ENCODE results near the gene LRBA. TPM values are rescaled to one million over a fixed set of nuclear protein-coding genes. Genes with fewer than 3 reads are reported as not detected.

Gene LRBA
- polyA plus RNA-seq, 2 of the 4 experiments (the other 2 are of a cell fraction), result 10.7 to 25.1 TPM

- TF ChIP-seq SMC3 (IDR thresholded peaks at IDR 0.05) (no peak), HES2 (IDR thresholded peaks at IDR 0.05) (no peak), E2F6 (IDR thresholded peaks at IDR 0.05; ENCODE audit: borderline replicate concordance, low read depth) (no peak)
These were observed 125.8 kb downstream of the LRBA start (continued) for GRCh38 chr4:150889306-150889705.

GRCh38 chr4:150888625-150889024, 126.5 kb downstream of the LRBA start:
- peaks cover 16% of the 10 kb centered on the region; the same call in 2 of the 3 replicates for H3K4me1 ChIP-seq
- no peak overlapping the region for H3K4me3 ChIP-seq
- no peaks in the 10 kb centered on the region for H3K9me3 ChIP-seq
- no peak for ATAC-seq
- no peak for DNase-seq (ENCODE audit: low read depth in 1 of 2, low spot score in 1 of 2)
- ChIA-PET CTCF (no interaction called here), POLR2A (no interaction called here)
- no peak for FAIRE-seq
- TF ChIP-seq RARB (CRISPR knock-in tag; IDR thresholded peaks at IDR 0.05) (no peak), MAX (IDR thresholded peaks at IDR 0.05) (no peak), FOXS1 (CRISPR knock-in tag; IDR thresholded peaks at IDR 0.05) (no peak), MYC (IDR thresholded peaks at IDR 0.05; ENCODE audit: borderline replicate concordance, low read length) (no peak), MAFK (IDR thresholded peaks at IDR 0.05; ENCODE audit: partially characterized antibody) (no peak), ZFP36 (IDR thresholded peaks at IDR 0.05; ENCODE audit: borderline replicate concordance, partially characterized antibody) (no peak), BHLHE40 (IDR thresholded peaks at IDR 0.05; ENCODE audit: low read depth, low read length) (no peak), NR3C1 (IDR thresholded peaks at IDR 0.05) (no peak), GATA3 (IDR thresholded peaks at IDR 0.05; ENCODE audit: borderline replicate concordance) (no peak), ATOH8 (CRISPR knock-in tag; IDR thresholded peaks at IDR 0.05; ENCODE audit: low read depth) (no peak), TFCP2L1 (CRISPR knock-in tag; IDR thresholded peaks at IDR 0.05) (no peak)
- H3K4me2 ChIP-seq, result no peak overlapping the region
- H3K27ac ChIP-seq, result no peak overlapping the region

GRCh38 chr4:150888217-150888616, 126.9 kb downstream of the LRBA start:
- CTCF ChIA-PET, result no interaction called here
- no peak overlapping the region for H3K27ac ChIP-seq
- WGBS (ENCODE audit: missing lambda C conversion rate), result 3% methylated on average over 1 of the region's 1 CpG
- FAIRE-seq (no peak), ATAC-seq (no peak), DNase-seq (ENCODE audit: low read depth in 1 of 2, low spot score in 1 of 2) (no peak)
- H3K4me2 ChIP-seq, result no peak overlapping the region
- no peaks in the 10 kb centered on the region for H3K9me3 ChIP-seq
- POLR2A ChIA-PET, result interaction anchor here (0.7 kb wide), 1 partner anchor 79 kb away, joined by 4 read pairs; no protein-coding TSS in a partner anchor
- TF ChIP-seq FOXS1 (CRISPR knock-in tag; IDR thresholded peaks at IDR 0.05), result no peak
- peaks cover 16% of the 10 kb centered on the region; the same call in 2 of the 3 replicates for H3K4me1 ChIP-seq
- H3K4me3 ChIP-seq, result no peak overlapping the region

GRCh38 chr4:150886597-150886996, 128.5 kb downstream of the LRBA start:
- CTCF ChIA-PET, result no interaction called here
- TF ChIP-seq CEBPB (IDR thresholded peaks at IDR 0.05), result peak; percentile 49 to 73; a peak in 3 of 4 replicates
- TF ChIP-seq MYC (IDR thresholded peaks at IDR 0.05; ENCODE audit: borderline replicate concordance, low read length), result no peak

GRCh38 chr4:150884625-150885024, 130.5 kb downstream of the LRBA start:
- WGBS (ENCODE audit: missing lambda C conversion rate), result 79% methylated on average over 1 of the region's 1 CpG
- FAIRE-seq (no peak), DNase-seq (ENCODE audit: low read depth in 1 of 2, low spot score in 1 of 2) (no peak), ATAC-seq (no peak)
- Histone ChIP-seq H3K9me3 (no peaks in the 10 kb centered on the region; the same call in 2 of the 3 replicates), H3K4me1 (peaks cover 16% of the 10 kb centered on the region; the same call in 2 of the 3 replicates), H3K4me3 (peak overlapping the region; percentile 33; the same call in 2 of the 3 replicates), H3K27ac (peak overlapping the region; percentile 50 to 60; a peak in 3 of 6 replicates), H3K4me2 (peak overlapping the region; percentile 70)
- CTCF ChIA-PET, result no interaction called here
- POLR2A ChIA-PET, result no interaction called here
- TF ChIP-seq REST (IDR thresholded peaks at IDR 0.05) (no peak), EP300 (IDR thresholded peaks at IDR 0.05) (no peak), MAZ (IDR thresholded peaks at IDR 0.05; ENCODE audit: borderline replicate concordance, low read depth, low read length) (no peak), CHD2 (IDR thresholded peaks at IDR 0.05; ENCODE audit: low read length, partially characterized antibody) (no peak), MAX (IDR thresholded peaks at IDR 0.05) (no peak), SMC3 (IDR thresholded peaks at IDR 0.05) (no peak), HEYL (CRISPR knock-in tag; IDR thresholded peaks at IDR 0.05) (no peak), TFCP2L1 (CRISPR knock-in tag; IDR thresholded peaks at IDR 0.05) (no peak), CHD4 (IDR thresholded peaks at IDR 0.05; ENCODE audit: borderline replicate concordance) (no peak), KDM1A (IDR thresholded peaks at IDR 0.05; ENCODE audit: low read depth) (no peak)

More at GRCh38 chr4:150886597-150886996, 128.5 kb downstream of the LRBA start:
- FAIRE-seq, result no peak
- ATAC-seq, result no peak
- POLR2A ChIA-PET, result no interaction called here
- H3K27ac ChIP-seq, result no peak overlapping the region
- 83% methylated on average over 1 of the region's 1 CpG for WGBS (ENCODE audit: missing lambda C conversion rate)
- no peak for DNase-seq (ENCODE audit: low read depth in 1 of 2, low spot score in 1 of 2)
- H3K4me1 ChIP-seq, result peaks cover 16% of the 10 kb centered on the region; the same call in 2 of the 3 replicates
- H3K9me3 ChIP-seq, result no peaks in the 10 kb centered on the region
- no peak overlapping the region for H3K4me3 ChIP-seq
- H3K4me2 ChIP-seq, result no peak overlapping the region

Data from A549 (cell line).